GM12878 (cell line): ENCODE measurements around the gene SRD5A1. TPM values are rescaled to one million over a fixed set of nuclear protein-coding genes. Genes with fewer than 3 reads are reported as not detected.

Experiments used
- ATAC-seq: fragments of 200-7000 bp; cut with Tn5 transposase; 3 replicates; pipeline ENCODE4 v1.9.1; 2020; ENCODE audit warnings: mild to moderate bottlenecking, moderate library complexity
- BruUV-seq: library from RNA; stranded (reverse); fragments of 400-500 nt; replicated peaks from 2 replicates; lab custom pipeline; 2021; lab: Mats Ljungman, UMichigan
- CTCF ChIA-PET: fragments of 300-600 bp; sonication (Branson Sonifier 250); formaldehyde crosslinking; extraction: SDS; loops from one replicate; lab custom pipeline; 2021; ENCODE audit warnings: inconsistent platforms; lab: Yijun Ruan, JAX
- POLR2A ChIA-PET: fragments of 350-600 bp; formaldehyde crosslinking; extraction: SDS; loops from one replicate; lab custom pipeline; 2021; ENCODE audit warnings: inconsistent platforms; lab: Charles Lee
- RAD21 ChIA-PET: fragments of 300-600 bp; sonication (Branson Sonifier 250); formaldehyde crosslinking; loops from one replicate; lab custom pipeline; 2023; ENCODE audit warnings: antibody characterized with exemption; ENCODE audit not compliant: unreplicated experiment; lab: Charles Lee
- SMC1A ChIA-PET: fragments of 300-600 bp; sonication (Branson Sonifier 250); formaldehyde crosslinking; loops from one replicate; lab custom pipeline; 2023; ENCODE audit not compliant: unreplicated experiment, uncharacterized antibody; lab: Charles Lee
- DNase-seq: peaks from one replicate; pipeline ENCODE4 v3.0.0-alpha.2; 2011; ENCODE audit warnings: low read depth, low spot score
- FAIRE-seq: peaks from 3 replicates; lab custom pipeline; 2011; peaks lifted over from hg19 to GRCh38; lab: Jason Lieb, UNC
- H2AFZ ChIP-seq: 2 replicates; pipeline ENCODE4 v1.6.0; 2011; ENCODE audit warnings: low read depth, low read length, control low read depth; ENCODE audit not compliant: control insufficient read depth
- H3K27ac ChIP-seq: 2 replicates; pipeline ENCODE4 v1.5.1; 2011; ENCODE audit warnings: control low read depth; ENCODE audit not compliant: control insufficient read depth, insufficient read depth
- H3K27me3 ChIP-seq, 2 experiments: replicated peaks in 1 of 2; 2 replicates each; pipeline versions ENCODE4 v1.6.0 to v1.6.1; 2011; ENCODE audit warnings: low read length in 1 of 2; ENCODE audit not compliant: control insufficient read depth in 2 of 2, insufficient read depth in 2 of 2
- H3K36me3 ChIP-seq, 2 experiments: 2 replicates each; pipeline ENCODE4 v1.5.1; 2011; ENCODE audit warnings: low read length in 1 of 2; ENCODE audit not compliant: control insufficient read depth in 2 of 2, insufficient read depth in 2 of 2
- H3K4me1 ChIP-seq: 2 replicates; pipeline ENCODE4 v1.6.1; 2011; ENCODE audit warnings: mild to moderate bottlenecking, low read length, moderate library complexity, mixed read lengths; ENCODE audit not compliant: control insufficient read depth, insufficient read depth
- H3K4me2 ChIP-seq: 2 replicates; pipeline ENCODE4 v1.6.0; 2011; ENCODE audit warnings: control low read depth; ENCODE audit not compliant: control insufficient read depth, insufficient read depth
- H3K4me3 ChIP-seq: fragments of 200-600 bp; sonication (generic); 2 replicates; pipeline ENCODE4 v1.5.1; 2016
- H3K79me2 ChIP-seq: 2 replicates; pipeline ENCODE4 v1.6.0; 2011; ENCODE audit warnings: low read length; ENCODE audit not compliant: control insufficient read depth, insufficient read depth
- H3K9ac ChIP-seq: 2 replicates; pipeline ENCODE4 v1.8.0; 2011; ENCODE audit warnings: low read length, control low read depth, mixed read lengths; ENCODE audit not compliant: control insufficient read depth, insufficient read depth
- H3K9me3 ChIP-seq: replicated peaks from 3 replicates; pipeline ENCODE4 v1.5.1; 2011; ENCODE audit warnings: mild to moderate bottlenecking, low read length; ENCODE audit not compliant: control insufficient read depth, insufficient read depth
- H4K20me1 ChIP-seq: 2 replicates; pipeline ENCODE4 v1.6.0; 2011; ENCODE audit not compliant: control insufficient read depth, insufficient read depth
- IRF4 ChIP-seq: IDR thresholded peaks from 2 replicates; pipeline ENCODE4 v1.6.1; 2011; ENCODE audit warnings: low read depth, low read length
- MEF2A ChIP-seq: IDR thresholded peaks from 2 replicates; pipeline ENCODE4 v1.6.1; 2011; ENCODE audit warnings: low read depth, mild to moderate bottlenecking, low read length, moderate library complexity; ENCODE audit not compliant: insufficient read depth
- MTA3 ChIP-seq: IDR thresholded peaks from 2 replicates; pipeline ENCODE4 v1.6.1; 2012; ENCODE audit warnings: low read length, inconsistent platforms, borderline replicate concordance
- NR2C2 ChIP-seq: IDR thresholded peaks from 2 replicates; pipeline ENCODE4 v1.6.1; 2011; ENCODE audit warnings: borderline replicate concordance, low read depth; ENCODE audit not compliant: control insufficient read depth, insufficient read length
- PAX5 ChIP-seq: IDR thresholded peaks from 2 replicates; pipeline ENCODE4 v1.6.1; 2011; ENCODE audit warnings: low read depth, low read length, borderline replicate concordance
- PBX3 ChIP-seq: IDR thresholded peaks from 2 replicates; pipeline ENCODE4 v1.6.1; 2011; ENCODE audit warnings: mild to moderate bottlenecking, low read depth, low read length, moderate library complexity; ENCODE audit not compliant: insufficient replicate concordance
- PRDM15 ChIP-seq: fragments of 450-650 bp; formaldehyde crosslinking; IDR thresholded peaks from 2 replicates; pipeline ENCODE4 v1.4.0; 2020; ENCODE audit warnings: mild to moderate bottlenecking, moderate library complexity
- SMAD5 ChIP-seq: IDR thresholded peaks from 2 replicates; pipeline ENCODE4 v1.6.1; 2016; ENCODE audit warnings: antibody characterized with exemption, low read depth
- SPI1 ChIP-seq: IDR thresholded peaks from 2 replicates; pipeline ENCODE4 v1.6.1; 2011; ENCODE audit warnings: low read depth, mild to moderate bottlenecking, low read length, moderate library complexity, borderline replicate concordance; ENCODE audit not compliant: insufficient read depth
- SREBF1 ChIP-seq: IDR thresholded peaks from 2 replicates; pipeline ENCODE4 v1.6.1; 2012; ENCODE audit warnings: mild to moderate bottlenecking, low read length
- WRNIP1 ChIP-seq: IDR thresholded peaks from 2 replicates; pipeline ENCODE4 v1.6.1; 2011; ENCODE audit warnings: low read depth, low read length, improper control_type of control experiment, borderline replicate concordance
- WGBS: methylation state at CpG from one replicate; pipeline ENCODE4 v1.1.6; 2016; ENCODE audit warnings: low lambda C conversion rate; ENCODE audit not compliant: insufficient replicate concordance, insufficient coverage; ENCODE audit errors: missing lambda C conversion rate; 5-methylcytosine and 5-hydroxymethylcytosine counted together
- in situ Hi-C: fragments of 300-500 bp; cut with MboI; formaldehyde crosslinking; loops from 9 replicates; pipeline ENCODE4 v1.14.3; 2018; ENCODE audit warnings: mixed read lengths
- intact Hi-C: fragments of 100-400 bp; cut with micrococcal nuclease; formaldehyde crosslinking; loops from one replicate; pipeline ENCODE4 v1.14.2; 2022; ENCODE audit not compliant: unreplicated experiment
- polyA plus RNA-seq, 11 experiments: library from polyadenylated mRNA; depleted of rRNA in 4 of 11; unstranded in 6 of 11; stranded (reverse) in 5 of 11; fragments of >200 nt; fragmentation: Nextera tagmentation in 4 of 11; fragmentation: Illumina TruSeq in 1 of 11; extraction: Ambion mirVana in 4 of 11; extraction: Trizol in 1 of 11; gene quantifications; 1 replicate in 1 of 11; 2 replicates in 10 of 11; pipeline versions ENCODE4 v1.2.1 to v1.2.3, GENCODE V29; 2011 to 2016; ENCODE audit warnings: inconsistent platforms in 2 of 11, missing spikeins in 2 of 11, low read depth in 1 of 11
- total RNA-seq, 4 experiments: library from RNA; depleted of rRNA in 3 of 4; stranded (reverse); fragments of >200 nt in 3 of 4; fragmentation: Illumina TruSeq in 1 of 4; extraction: Trizol in 1 of 4; gene quantifications; 2 replicates each; pipeline versions ENCODE4 v1.2.1 to v1.2.3, GENCODE V29; 2013 to 2021

SRD5A1 gene
- total and polyA plus RNA-seq, 10 of the 15 experiments (the other 5 are each of a cell fraction or from before 2014, with no cell fraction given): 0.76 to 20.1 (median 12.3) TPM

- TF ChIP-seq PRDM15 (CRISPR knock-in tag): no peak
- TF ChIP-seq SPI1: no peak
Measured at GRCh38 chr5:6585939-6586646, 47.1 kb upstream of the SRD5A1 start (continued).

GRCh38 chr5:6586647-6587042, 46.6 kb upstream of the SRD5A1 start:
- Histone ChIP-seq H3K79me2 (no peaks in the 10 kb centered on the region), H3K4me3 (no peak overlapping the region), H3K9me3 (no peaks in the 10 kb centered on the region), H2AFZ (no peak overlapping the region), H3K27me3 (peaks cover 0 to 4% of the 10 kb centered on the region in 2 experiments; a peak in 2 of 4 replicates), H3K9ac (no peak overlapping the region), H3K27ac (no peak overlapping the region), H3K36me3 (no peaks in the 10 kb centered on the region), H3K4me2 (no peak overlapping the region), H4K20me1 (no peaks in the 10 kb centered on the region), H3K4me1 (no peaks in the 10 kb centered on the region)
- FAIRE-seq: no peak
- no peak for DNase-seq
- SMC1A ChIA-PET: interaction anchor here (0.7 to 1.1 kb wide), 2 partner anchors 138 to 479 kb away, joined by 3 read pairs; partner anchors contain the start of gene UBE2QL1
- intact Hi-C loops (loop anchor here (10.0 kb wide), 1 partner anchor 248 kb away; no protein-coding TSS in a partner anchor), in situ Hi-C loops (loop anchor here (25.0 kb wide), 1 partner anchor 1099 kb away; no protein-coding TSS in a partner anchor)
- no peak for ATAC-seq
- POLR2A ChIA-PET: interaction anchor here (0.7 kb wide), 1 partner anchor 362 kb away, joined by 3 read pairs; no protein-coding TSS in a partner anchor
- CTCF ChIA-PET: interaction anchor here (1.4 kb wide), 1 partner anchor 159 kb away, joined by 5 read pairs; no protein-coding TSS in a partner anchor
- 47% methylated on average over 5 of the region's 5 CpGs for WGBS
- RAD21 ChIA-PET: interaction anchor here (1.0 to 1.1 kb wide), 2 partner anchors 136 to 159 kb away, joined by 3 read pairs; no protein-coding TSS in a partner anchor
- TF ChIP-seq MTA3 (no peak), SMAD5 (no peak), SREBF1 (no peak), WRNIP1 (no peak), MEF2A (no peak), NR2C2 (no peak), PBX3 (no peak), PAX5 (no peak), IRF4 (no peak)
- no TSS peak for BruUV-seq
